ENCODE results near the gene LTB4R.

GRCh38 chr14:24342889-24343288, 31.6 kb downstream of the LTB4R start:
- TF ChIP-seq POLR2AphosphoS5 (IDR thresholded peaks at IDR 0.05) (no peak), CTCF (IDR thresholded peaks at IDR 0.05) (no peak)
